ENCODE measurements around the gene RBM11.
"Not testable (repeated sequence)": the region's sequence is repeated elsewhere in the genome, so short reads cannot be mapped to it uniquely, and the experiment has no call there.

The RBM11 gene
- 3.0 reads per million, percentile 10 among the genes with 10 or more reads in this experiment for total RNA-seq

- DNase-seq: peak; percentile 55
These were observed at the start of gene RBM11 for GRCh38 chr21:14215971-14216641. Gene RBM11, plus strand, starts transcription at chr21:14216157. Its CDS starts 30 bp downstream, at chr21:14216187.

GRCh38 chr21:14166463-14167223, 49.3 kb upstream of the RBM11 start:
- DNase-seq: not testable (repeated sequence)

- no peak for DNase-seq
These were observed 9.7 kb upstream of the RBM11 start for GRCh38 chr21:14206222-14206621.

GRCh38 chr21:14210738-14211137, 5.2 kb upstream of the RBM11 start, which contains the start of gene LIPI:
Gene LIPI, minus strand, starts transcription at chr21:14210955. Its CDS starts 110 bp downstream, at chr21:14210845.
- DNase-seq: no peak

GRCh38 chr21:14213164-14213563, 2.8 kb upstream of the RBM11 start:
- no peak for DNase-seq

- DNase-seq: no peak
These were observed 7.4 kb downstream of the RBM11 start for GRCh38 chr21:14223365-14223764.

GRCh38 chr21:14229399-14229798, 13.4 kb downstream of the RBM11 start:
- no peak for DNase-seq

GRCh38 chr21:14235101-14235500, 19.1 kb downstream of the RBM11 start:
- no peak for DNase-seq

- no peak for DNase-seq
These were observed 20.2 kb downstream of the RBM11 start for GRCh38 chr21:14236180-14236579.

GRCh38 chr21:14239281-14239680, 23.3 kb downstream of the RBM11 start:
- DNase-seq: no peak

GRCh38 chr21:14241297-14241696, 25.3 kb downstream of the RBM11 start:
- DNase-seq: no peak

- no peak for DNase-seq
These were observed 27.5 kb downstream of the RBM11 start for GRCh38 chr21:14243461-14243860.

GRCh38 chr21:14243874-14244273, 27.9 kb downstream of the RBM11 start:
- DNase-seq: no peak

- no peak for DNase-seq
These were observed 29.0 kb downstream of the RBM11 start for GRCh38 chr21:14244911-14245310.

- no peak for DNase-seq
These were observed 29.8 kb downstream of the RBM11 start for GRCh38 chr21:14245711-14246110.

GRCh38 chr21:14251336-14251735, 35.4 kb downstream of the RBM11 start:
- DNase-seq: no peak

- DNase-seq: no peak
These were observed 43.8 kb downstream of the RBM11 start for GRCh38 chr21:14259747-14260146.

- no peak for DNase-seq
These were observed 44.3 kb downstream of the RBM11 start for GRCh38 chr21:14260174-14260764.

GRCh38 chr21:14262039-14262438, 46.1 kb downstream of the RBM11 start:
- DNase-seq: no peak

- DNase-seq: no peak
These were observed 47.9 kb downstream of the RBM11 start for GRCh38 chr21:14263879-14264278.

GRCh38 chr21:14265023-14265422, 49.1 kb downstream of the RBM11 start:
- no peak for DNase-seq

GRCh38 chr21:14267076-14267475, 51.1 kb downstream of the RBM11 start:
- no peak for DNase-seq

- no peak for DNase-seq
These were observed 54.7 kb downstream of the RBM11 start for GRCh38 chr21:14270631-14271030.

GRCh38 chr21:14271053-14271452, 55.1 kb downstream of the RBM11 start:
- no peak for DNase-seq
